ENCODE data around the gene ZNF19. TPM values are rescaled to one million over a fixed set of nuclear protein-coding genes. Genes with fewer than 3 reads are reported as not detected.

The ZNF19 gene
- polyA plus RNA-seq, 1 donor from 2014 or later: 2.5 TPM

GRCh38 chr16:71472931-71473330, 16.2 kb downstream of the ZNF19 start:
- Mint-ChIP-seq H3K9me3 (no peaks in the 10 kb centered on the region), H3K4me3 (no peak overlapping the region), H3K27ac (peak overlapping the region in 1 of 3 donors; percentile 37), H3K4me1 (peaks cover 0 to 2% (median 0%) of the 10 kb centered on the region in 3 donors), H3K27me3 (no peaks in the 10 kb centered on the region), H3K36me3 (peaks cover 23% of the 10 kb centered on the region)

- peak overlapping the region in 1 of 3 donors; percentile 58 for H3K27ac Mint-ChIP-seq
- no peaks in the 10 kb centered on the region for H3K4me1 Mint-ChIP-seq
- no peaks in the 10 kb centered on the region for H3K27me3 Mint-ChIP-seq
- H3K4me3 Mint-ChIP-seq: no peak overlapping the region
- H3K9me3 Mint-ChIP-seq: no peaks in the 10 kb centered on the region
- peaks cover 22% of the 10 kb centered on the region for H3K36me3 Mint-ChIP-seq
These were observed 17.1 kb downstream of the ZNF19 start for GRCh38 chr16:71472051-71472450.

- Mint-ChIP-seq H3K4me1 (peaks cover 0 to 4% (median 0%) of the 10 kb centered on the region in 3 donors), H3K27ac (peak overlapping the region in 1 of 3 donors; percentile 71), H3K9me3 (no peaks in the 10 kb centered on the region), H3K4me3 (peak overlapping the region in 1 of 4 donors; percentile 27), H3K27me3 (no peaks in the 10 kb centered on the region), H3K36me3 (peaks cover 11% of the 10 kb centered on the region)
These were observed 21.3 kb downstream of the ZNF19 start for GRCh38 chr16:71467810-71468209.

- Mint-ChIP-seq H3K36me3 (peaks cover 3% of the 10 kb centered on the region), H3K27me3 (no peaks in the 10 kb centered on the region), H3K27ac (peak overlapping the region in 1 of 3 donors; percentile 55), H3K4me3 (peak overlapping the region in 1 of 4 donors; percentile 76), H3K9me3 (no peaks in the 10 kb centered on the region), H3K4me1 (peaks cover 8 to 21% (median 8%) of the 10 kb centered on the region in 3 donors)
These were observed 24.9 kb downstream of the ZNF19 start for GRCh38 chr16:71464231-71464630.

GRCh38 chr16:71461686-71462648, 27.2 kb downstream of the ZNF19 start, which contains the start of gene ZNF23:
ZNF23 (minus strand) TSS chr16:71462247; CDS start chr16:71456796, 5,451 bp downstream.
- peaks cover 1% of the 10 kb centered on the region for H3K36me3 Mint-ChIP-seq
- peaks cover 8 to 21% (median 8%) of the 10 kb centered on the region in 3 donors for H3K4me1 Mint-ChIP-seq
- H3K4me3 Mint-ChIP-seq: peak within 1 kb of the TSS; percentile 80 to 98 (median 96)
- no peaks in the 10 kb centered on the region for H3K9me3 Mint-ChIP-seq
- H3K27me3 Mint-ChIP-seq: no peaks in the 10 kb centered on the region
- H3K27ac Mint-ChIP-seq: peak within 1 kb of the TSS; percentile 69 to 97 (median 96)

- no peaks in the 10 kb centered on the region for H3K27me3 Mint-ChIP-seq
- H3K9me3 Mint-ChIP-seq: no peaks in the 10 kb centered on the region
- H3K4me3 Mint-ChIP-seq: peak overlapping the region; percentile 54 to 98 (median 88)
- peaks cover 1% of the 10 kb centered on the region for H3K36me3 Mint-ChIP-seq
- H3K27ac Mint-ChIP-seq: peak overlapping the region in 1 of 3 donors; percentile 69
- H3K4me1 Mint-ChIP-seq: peaks cover 8 to 21% (median 8%) of the 10 kb centered on the region in 3 donors
These were observed 28.2 kb downstream of the ZNF19 start for GRCh38 chr16:71460941-71461340.

- no peak overlapping the region for H3K27ac Mint-ChIP-seq
- peaks cover 2% of the 10 kb centered on the region for H3K36me3 Mint-ChIP-seq
- peaks cover 8 to 21% (median 8%) of the 10 kb centered on the region in 3 donors for H3K4me1 Mint-ChIP-seq
- peak overlapping the region in 2 of 4 donors; percentile 6 to 80 for H3K4me3 Mint-ChIP-seq
- H3K27me3 Mint-ChIP-seq: no peaks in the 10 kb centered on the region
- no peaks in the 10 kb centered on the region for H3K9me3 Mint-ChIP-seq
These were observed 28.9 kb downstream of the ZNF19 start for GRCh38 chr16:71460236-71460635.

GRCh38 chr16:71459510-71459909, 29.6 kb downstream of the ZNF19 start:
- peak overlapping the region in 1 of 4 donors; percentile 12 for H3K4me3 Mint-ChIP-seq
- no peaks in the 10 kb centered on the region for H3K9me3 Mint-ChIP-seq
- H3K4me1 Mint-ChIP-seq: peaks cover 8 to 21% (median 8%) of the 10 kb centered on the region in 3 donors
- peak overlapping the region in 1 of 3 donors; percentile 19 for H3K27ac Mint-ChIP-seq
- peaks cover 8% of the 10 kb centered on the region for H3K36me3 Mint-ChIP-seq
- no peaks in the 10 kb centered on the region for H3K27me3 Mint-ChIP-seq

- no peak overlapping the region for H3K4me3 Mint-ChIP-seq
- peaks cover 0 to 11% (median 2%) of the 10 kb centered on the region in 3 donors for H3K4me1 Mint-ChIP-seq
- H3K9me3 Mint-ChIP-seq: peaks cover 3 to 10% (median 4%) of the 10 kb centered on the region in 3 donors
- no peaks in the 10 kb centered on the region for H3K27me3 Mint-ChIP-seq
- peaks cover 14% of the 10 kb centered on the region for H3K36me3 Mint-ChIP-seq
- H3K27ac Mint-ChIP-seq: no peak overlapping the region
These were observed 32.3 kb downstream of the ZNF19 start for GRCh38 chr16:71456801-71457200.

- no peak overlapping the region for H3K4me3 Mint-ChIP-seq
- peaks cover 36% of the 10 kb centered on the region for H3K36me3 Mint-ChIP-seq
- peaks cover 9 to 26% (median 18%) of the 10 kb centered on the region in 3 donors for H3K9me3 Mint-ChIP-seq
- H3K4me1 Mint-ChIP-seq: peaks cover 0 to 3% (median 0%) of the 10 kb centered on the region in 3 donors
- no peaks in the 10 kb centered on the region for H3K27me3 Mint-ChIP-seq
- no peak overlapping the region for H3K27ac Mint-ChIP-seq
These were observed 36.1 kb downstream of the ZNF19 start for GRCh38 chr16:71453036-71453435.

- Mint-ChIP-seq H3K36me3 (peaks cover 26% of the 10 kb centered on the region), H3K9me3 (peaks cover 11 to 35% (median 33%) of the 10 kb centered on the region in 3 donors), H3K27ac (no peak overlapping the region), H3K27me3 (no peaks in the 10 kb centered on the region), H3K4me3 (no peak overlapping the region), H3K4me1 (peaks cover 0 to 3% (median 0%) of the 10 kb centered on the region in 3 donors)
These were observed 40.1 kb downstream of the ZNF19 start for GRCh38 chr16:71449020-71449419.

GRCh38 chr16:71448274-71448866, 40.8 kb downstream of the ZNF19 start:
- Mint-ChIP-seq H3K4me1 (peaks cover 0 to 3% (median 0%) of the 10 kb centered on the region in 3 donors), H3K9me3 (peaks cover 14 to 39% (median 38%) of the 10 kb centered on the region in 3 donors), H3K4me3 (no peak overlapping the region), H3K36me3 (peaks cover 24% of the 10 kb centered on the region), H3K27me3 (no peaks in the 10 kb centered on the region), H3K27ac (no peak overlapping the region)

GRCh38 chr16:71443714-71444113, 45.4 kb downstream of the ZNF19 start:
- Mint-ChIP-seq H3K27ac (no peak overlapping the region), H3K4me3 (no peak overlapping the region), H3K4me1 (no peaks in the 10 kb centered on the region)

GRCh38 chr16:71442051-71442440, 47.1 kb downstream of the ZNF19 start, which contains the start of gene TLE7:
TLE7 (minus strand) TSS chr16:71442054; CDS start chr16:71433324, 8,730 bp downstream.
- no peak within 1 kb of the TSS for H3K27ac Mint-ChIP-seq
- no peak within 1 kb of the TSS for H3K4me3 Mint-ChIP-seq
- H3K36me3 Mint-ChIP-seq: no peaks in the 10 kb centered on the region
- peaks cover 9% of the 10 kb centered on the region for H3K27me3 Mint-ChIP-seq
- no peaks in the 10 kb centered on the region for H3K4me1 Mint-ChIP-seq
- H3K9me3 Mint-ChIP-seq: peaks cover 6 to 14% (median 13%) of the 10 kb centered on the region in 3 donors

More at GRCh38 chr16:71443714-71444113, 45.4 kb downstream of the ZNF19 start:
- Mint-ChIP-seq H3K27me3 (peaks cover 5% of the 10 kb centered on the region), H3K9me3 (peaks cover 6 to 21% (median 13%) of the 10 kb centered on the region in 3 donors), H3K36me3 (no peaks in the 10 kb centered on the region)
